GM12878 (cell line): ENCODE results near the gene CIRBP. TPM values are rescaled to one million over a fixed set of nuclear protein-coding genes. Genes with fewer than 3 reads are reported as not detected.
A peak's percentile ranks its signal among the peaks of the same experiment; 100 is the strongest.

Experiments used
- BACH1 ChIP-seq: fragments of 450-650 bp; IDR thresholded peaks from 2 replicates; pipeline ENCODE4 v1.6.1; 2017; ENCODE audit warnings: mild to moderate bottlenecking, borderline replicate concordance
- BRCA1 ChIP-seq: IDR thresholded peaks from 2 replicates; pipeline ENCODE4 v1.6.1; 2011; ENCODE audit warnings: low read depth, low read length, improper control_type of control experiment
- CBX5 ChIP-seq: sonication (generic); IDR thresholded peaks from 2 replicates; pipeline ENCODE4 v1.6.1; 2016; ENCODE audit warnings: low read depth, moderate library complexity, mild to moderate bottlenecking, inconsistent platforms
- CHD2 ChIP-seq: IDR thresholded peaks from 2 replicates; pipeline ENCODE4 v1.6.1; 2011; ENCODE audit warnings: low read depth, low read length, improper control_type of control experiment, borderline replicate concordance
- DPF2 ChIP-seq: fragments of 450-650 bp; IDR thresholded peaks from 2 replicates; pipeline ENCODE4 v1.6.1; 2017; ENCODE audit warnings: mild to moderate bottlenecking
- EED ChIP-seq: sonication (generic); IDR thresholded peaks from 2 replicates; pipeline ENCODE4 v1.6.1; 2016; ENCODE audit warnings: antibody characterized with exemption, low read depth
- EP300 ChIP-seq, 2 experiments: fragments of 150-350 bp in 1 of 2; IDR thresholded peaks; 2 replicates each; pipeline ENCODE4 v1.6.1; 2011 to 2012; ENCODE audit warnings: low read depth in 2 of 2, low read length in 2 of 2, borderline replicate concordance in 1 of 2, improper control_type of control experiment in 1 of 2, inconsistent platforms in 1 of 2; ENCODE audit not compliant: control insufficient read depth in 1 of 2
- FOS ChIP-seq: IDR thresholded peaks from 3 replicates; pipeline ENCODE4 v1.6.1; 2011; ENCODE audit warnings: borderline replicate concordance; ENCODE audit not compliant: insufficient read length; ENCODE audit errors: extremely low read depth
- FOXM1 ChIP-seq: IDR thresholded peaks from 2 replicates; pipeline ENCODE4 v1.6.1; 2012; ENCODE audit warnings: low read depth, mild to moderate bottlenecking, inconsistent platforms, low read length, moderate library complexity
- GABPA ChIP-seq: IDR thresholded peaks from 2 replicates; pipeline ENCODE4 v1.6.1; 2014; ENCODE audit warnings: antibody characterized with exemption, low read depth, mild to moderate bottlenecking, inconsistent platforms
- MEF2A ChIP-seq: IDR thresholded peaks from 2 replicates; pipeline ENCODE4 v1.6.1; 2011; ENCODE audit warnings: low read depth, mild to moderate bottlenecking, low read length, moderate library complexity; ENCODE audit not compliant: insufficient read depth
- MEF2B ChIP-seq: fragments of 450-650 bp; IDR thresholded peaks from 2 replicates; pipeline ENCODE4 v1.6.1; 2018; ENCODE audit warnings: mild to moderate bottlenecking, moderate library complexity; ENCODE audit not compliant: partially characterized antibody, poor library complexity, severe bottlenecking
- MYC ChIP-seq: IDR thresholded peaks from 2 replicates; pipeline ENCODE4 v1.6.1; 2011; ENCODE audit warnings: mild to moderate bottlenecking, low read length, moderate library complexity, inconsistent platforms; ENCODE audit not compliant: insufficient read depth, insufficient replicate concordance, insufficient read length, severe bottlenecking
- NR2C1 ChIP-seq: fragments of 450-650 bp; IDR thresholded peaks from 2 replicates; pipeline ENCODE4 v1.6.1; 2017; ENCODE audit warnings: antibody characterized with exemption, mild to moderate bottlenecking, moderate library complexity
- POLR2A ChIP-seq: IDR thresholded peaks from 2 replicates; pipeline ENCODE4 v1.6.1; 2011; ENCODE audit warnings: low read depth, mild to moderate bottlenecking, low read length
- RELA ChIP-seq: fragments of 450-650 bp; IDR thresholded peaks from 2 replicates; pipeline ENCODE4 v1.8.0; 2014; ENCODE audit warnings: borderline replicate concordance; ENCODE audit not compliant: partially characterized antibody
- SMAD1 ChIP-seq: fragments of 450-650 bp; IDR thresholded peaks from 2 replicates; pipeline ENCODE4 v1.6.1; 2018; ENCODE audit warnings: mild to moderate bottlenecking, low read depth; ENCODE audit not compliant: partially characterized antibody
- TARDBP ChIP-seq: IDR thresholded peaks from 2 replicates; pipeline ENCODE4 v1.6.1; 2016; ENCODE audit warnings: borderline replicate concordance
- ZBTB40 ChIP-seq: fragments of 450-650 bp; IDR thresholded peaks from 2 replicates; pipeline ENCODE4 v1.6.1; 2016; ENCODE audit warnings: mild to moderate bottlenecking, moderate library complexity, borderline replicate concordance
- polyA plus RNA-seq, 11 experiments: library from polyadenylated mRNA; depleted of rRNA in 4 of 11; unstranded in 6 of 11; stranded (reverse) in 5 of 11; fragments of >200 nt; fragmentation: Nextera tagmentation in 4 of 11; fragmentation: Illumina TruSeq in 1 of 11; extraction: Ambion mirVana in 4 of 11; extraction: Trizol in 1 of 11; gene quantifications; 1 replicate in 1 of 11; 2 replicates in 10 of 11; pipeline versions ENCODE4 v1.2.1 to v1.2.3, GENCODE V29; 2011 to 2016; ENCODE audit warnings: inconsistent platforms in 2 of 11, missing spikeins in 2 of 11, low read depth in 1 of 11
- total RNA-seq, 4 experiments: library from RNA; depleted of rRNA in 3 of 4; stranded (reverse); fragments of >200 nt in 3 of 4; fragmentation: Illumina TruSeq in 1 of 4; extraction: Trizol in 1 of 4; gene quantifications; 2 replicates each; pipeline versions ENCODE4 v1.2.1 to v1.2.3, GENCODE V29; 2013 to 2021
- TF ChIP-seq, protein P1 (sequence below): fragments of 150-350 bp; IDR thresholded peaks from 2 replicates; pipeline ENCODE4 v1.6.1; 2016; ENCODE audit warnings: low read depth, low read length
- TF ChIP-seq, protein P2 (sequence below): IDR thresholded peaks from 2 replicates; pipeline ENCODE4 v1.6.1; 2012; ENCODE audit warnings: low read depth, low read length, improper control_type of control experiment
- TF ChIP-seq, protein P3 (sequence below): IDR thresholded peaks from 2 replicates; pipeline ENCODE4 v1.6.1; 2011; ENCODE audit warnings: low read depth, low read length, improper control_type of control experiment, borderline replicate concordance

Gene CIRBP
- total and polyA plus RNA-seq, 10 of the 15 experiments (the other 5 are each of a cell fraction or from before 2014, with no cell fraction given) = 27.6 to 335 (median 229) TPM

DNA sequence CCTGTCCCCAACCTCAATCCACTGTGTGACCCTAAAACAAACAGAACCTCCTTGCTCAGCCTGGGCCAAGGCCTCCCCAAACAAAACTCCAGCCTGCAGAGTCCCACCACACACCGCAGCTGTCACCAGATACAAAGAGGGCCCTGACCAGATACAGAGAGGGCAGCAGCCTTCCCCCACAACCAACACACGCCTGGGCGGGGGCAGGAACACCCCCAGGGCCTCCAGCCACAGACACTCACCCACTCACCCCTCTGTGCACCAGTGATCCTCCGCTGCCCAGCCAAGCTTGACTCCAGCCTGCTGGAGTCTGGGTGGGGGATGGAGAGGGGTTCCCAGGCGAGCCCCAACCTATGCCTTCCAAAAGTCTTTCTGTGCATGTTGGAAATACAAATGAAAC is 5.9 kb upstream of the CIRBP start (continued):
- TF ChIP-seq MYC (no peak), NR2C1 (no peak), FOXM1 (no peak), EP300 (IDR thresholded peaks at IDR 0.05; ENCODE audit: borderline replicate concordance in 1 of 2, control insufficient read depth in 1 of 2, low read depth in 2 of 2, low read length in 2 of 2) (no peak), CHD2 (no peak), SMAD1 (no peak), BACH1 (no peak), ZBTB40 (no peak), FOS (no peak), BRCA1 (no peak), GABPA (no peak), TARDBP (no peak), RELA (no peak), MEF2A (0 out of 2 replicates have a peak, but pooled peaks have one; percentile 31), MEF2B (no peak), EED (no peak), POLR2A (no peak), DPF2 (no peak), CBX5 (no peak)
- TF ChIP-seq, protein P1, sequence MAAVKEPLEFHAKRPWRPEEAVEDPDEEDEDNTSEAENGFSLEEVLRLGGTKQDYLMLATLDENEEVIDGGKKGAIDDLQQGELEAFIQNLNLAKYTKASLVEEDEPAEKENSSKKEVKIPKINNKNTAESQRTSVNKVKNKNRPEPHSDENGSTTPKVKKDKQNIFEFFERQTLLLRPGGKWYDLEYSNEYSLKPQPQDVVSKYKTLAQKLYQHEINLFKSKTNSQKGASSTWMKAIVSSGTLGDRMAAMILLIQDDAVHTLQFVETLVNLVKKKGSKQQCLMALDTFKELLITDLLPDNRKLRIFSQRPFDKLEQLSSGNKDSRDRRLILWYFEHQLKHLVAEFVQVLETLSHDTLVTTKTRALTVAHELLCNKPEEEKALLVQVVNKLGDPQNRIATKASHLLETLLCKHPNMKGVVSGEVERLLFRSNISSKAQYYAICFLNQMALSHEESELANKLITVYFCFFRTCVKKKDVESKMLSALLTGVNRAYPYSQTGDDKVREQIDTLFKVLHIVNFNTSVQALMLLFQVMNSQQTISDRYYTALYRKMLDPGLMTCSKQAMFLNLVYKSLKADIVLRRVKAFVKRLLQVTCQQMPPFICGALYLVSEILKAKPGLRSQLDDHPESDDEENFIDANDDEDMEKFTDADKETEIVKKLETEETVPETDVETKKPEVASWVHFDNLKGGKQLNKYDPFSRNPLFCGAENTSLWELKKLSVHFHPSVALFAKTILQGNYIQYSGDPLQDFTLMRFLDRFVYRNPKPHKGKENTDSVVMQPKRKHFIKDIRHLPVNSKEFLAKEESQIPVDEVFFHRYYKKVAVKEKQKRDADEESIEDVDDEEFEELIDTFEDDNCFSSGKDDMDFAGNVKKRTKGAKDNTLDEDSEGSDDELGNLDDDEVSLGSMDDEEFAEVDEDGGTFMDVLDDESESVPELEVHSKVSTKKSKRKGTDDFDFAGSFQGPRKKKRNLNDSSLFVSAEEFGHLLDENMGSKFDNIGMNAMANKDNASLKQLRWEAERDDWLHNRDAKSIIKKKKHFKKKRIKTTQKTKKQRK = no peak
- TF ChIP-seq, protein P2, sequence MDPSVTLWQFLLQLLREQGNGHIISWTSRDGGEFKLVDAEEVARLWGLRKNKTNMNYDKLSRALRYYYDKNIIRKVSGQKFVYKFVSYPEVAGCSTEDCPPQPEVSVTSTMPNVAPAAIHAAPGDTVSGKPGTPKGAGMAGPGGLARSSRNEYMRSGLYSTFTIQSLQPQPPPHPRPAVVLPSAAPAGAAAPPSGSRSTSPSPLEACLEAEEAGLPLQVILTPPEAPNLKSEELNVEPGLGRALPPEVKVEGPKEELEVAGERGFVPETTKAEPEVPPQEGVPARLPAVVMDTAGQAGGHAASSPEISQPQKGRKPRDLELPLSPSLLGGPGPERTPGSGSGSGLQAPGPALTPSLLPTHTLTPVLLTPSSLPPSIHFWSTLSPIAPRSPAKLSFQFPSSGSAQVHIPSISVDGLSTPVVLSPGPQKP = no peak
- TF ChIP-seq, protein P3, sequence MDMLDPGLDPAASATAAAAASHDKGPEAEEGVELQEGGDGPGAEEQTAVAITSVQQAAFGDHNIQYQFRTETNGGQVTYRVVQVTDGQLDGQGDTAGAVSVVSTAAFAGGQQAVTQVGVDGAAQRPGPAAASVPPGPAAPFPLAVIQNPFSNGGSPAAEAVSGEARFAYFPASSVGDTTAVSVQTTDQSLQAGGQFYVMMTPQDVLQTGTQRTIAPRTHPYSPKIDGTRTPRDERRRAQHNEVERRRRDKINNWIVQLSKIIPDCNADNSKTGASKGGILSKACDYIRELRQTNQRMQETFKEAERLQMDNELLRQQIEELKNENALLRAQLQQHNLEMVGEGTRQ = no peak
